Esophagus muscularis mucosa (tissue), 4 donors: ENCODE measurements around the gene POLD1.

Experiments used
- CTCF ChIP-seq, 3 experiments: fragments of 200-600 bp in 2 of 3; fragments of 450-650 bp in 1 of 3; sonication (generic) in 2 of 3; IDR thresholded peaks; one replicate each; pipeline ENCODE4 v1.5.1; 2017 to 2019; ENCODE audit warnings: antibody characterized with exemption in 3 of 3, mild to moderate bottlenecking in 2 of 3, moderate library complexity in 1 of 3
- EP300 ChIP-seq: sonication (generic); formaldehyde crosslinking; IDR thresholded peaks from one replicate; pipeline ENCODE4 v1.6.1; 2017; ENCODE audit warnings: antibody characterized with exemption
- POLR2A ChIP-seq: fragments of 450-650 bp; IDR thresholded peaks from one replicate; pipeline ENCODE4 v1.6.1; 2017; ENCODE audit warnings: antibody characterized with exemption, moderate library complexity, mild to moderate bottlenecking, low read depth

GRCh38 chr19:50432221-50433028, 48.3 kb downstream of the POLD1 start, which contains the start of gene MYBPC2:
- TF ChIP-seq CTCF (IDR thresholded peaks at IDR 0.05): no peak
- TF ChIP-seq POLR2A: no peak
- TF ChIP-seq EP300: no peak
